GM21737 (cell line): ENCODE measurements around the gene RNF167.

Experiments used
- ATAC-seq: cut with Tn5 transposase; IDR thresholded peaks from one replicate; pipeline ENCODE4 v1.9.1; 2021; ENCODE audit warnings: mild to moderate bottlenecking, moderate library complexity; ENCODE audit not compliant: unreplicated experiment

The RNF167 gene

GRCh38 chr17:4937553-4937952, 2.5 kb upstream of the RNF167 start:
- no peak for ATAC-seq

- no peak for ATAC-seq
Observed at GRCh38 chr17:4938069-4938491, 2.0 kb upstream of the RNF167 start.

- ATAC-seq = no peak
Observed at GRCh38 chr17:4938688-4939545, 1.2 kb upstream of the RNF167 start.

GRCh38 chr17:4939546-4939795, 597 bp upstream of the RNF167 start:
- peak; percentile 2 for ATAC-seq

GRCh38 chr17:4940555-4941318, 669 bp downstream of the RNF167 start:
- ATAC-seq = peak; percentile 1

- ATAC-seq = no peak
Observed at GRCh38 chr17:4941319-4941610, 1.2 kb downstream of the RNF167 start.

- ATAC-seq = no peak
Observed at GRCh38 chr17:4942760-4943508, 2.9 kb downstream of the RNF167 start.

GRCh38 chr17:4944163-4944553, 4.1 kb downstream of the RNF167 start:
- ATAC-seq = no peak

GRCh38 chr17:4944554-4945175, 4.6 kb downstream of the RNF167 start:
- no peak for ATAC-seq

GRCh38 chr17:4945176-4945943, 5.3 kb downstream of the RNF167 start:
- no peak for ATAC-seq

- ATAC-seq = no peak
Observed at GRCh38 chr17:4945944-4946280, 5.8 kb downstream of the RNF167 start.

GRCh38 chr17:4946312-4946976, 6.4 kb downstream of the RNF167 start:
- ATAC-seq = no peak

GRCh38 chr17:4947010-4947410, 6.9 kb downstream of the RNF167 start:
- no peak for ATAC-seq

- ATAC-seq = no peak
Observed at GRCh38 chr17:4947411-4948165, 7.5 kb downstream of the RNF167 start.

GRCh38 chr17:4948166-4948930, 8.3 kb downstream of the RNF167 start, which contains the start of gene PFN1:
TSS of gene PFN1 (minus strand) at chr17:4948530. CDS start at chr17:4948394, 136 bp downstream.
- peak; percentile 21 for ATAC-seq

- ATAC-seq = peak; percentile 35
Observed at GRCh38 chr17:4948931-4949320, 8.9 kb downstream of the RNF167 start.

GRCh38 chr17:4949321-4950074, 9.4 kb downstream of the RNF167 start:
- ATAC-seq = peak; percentile 24
